ENCODE data around the gene PCDHA5. TPM values are rescaled to one million over a fixed set of nuclear protein-coding genes. Genes with fewer than 3 reads are reported as not detected.

Gene PCDHA5
- total RNA-seq, 1 experiment from 2014 or later, result 0.75 TPM

Other genes with a start within 250 kb of the PCDHA5 start
- 3.2 to 5.6 TPM (median 3.9 TPM) in 5 replicates for gene CD14, start 188.4 kb upstream of the PCDHA5 start, total RNA-seq (2022; extraction: Qiagen RNA extraction; ENCODE audit: low read depth)
- gene TMCO6, start 182.2 kb upstream of the PCDHA5 start, total RNA-seq (2022; extraction: Qiagen RNA extraction; ENCODE audit: low read depth), result 9.6 to 15.4 TPM (median 14.1 TPM) in 5 replicates
- gene NDUFA2, start 174.0 kb upstream of the PCDHA5 start, total RNA-seq (2022; extraction: Qiagen RNA extraction; ENCODE audit: low read depth), result 112 to 142 TPM (median 122 TPM) in 5 replicates
- 88.3 to 127 TPM (median 99.7 TPM) in 5 replicates for gene IK, start 173.8 kb upstream of the PCDHA5 start, total RNA-seq (2022; extraction: Qiagen RNA extraction; ENCODE audit: low read depth)
- gene WDR55, start 156.7 kb upstream of the PCDHA5 start, total RNA-seq (2022; extraction: Qiagen RNA extraction; ENCODE audit: low read depth), result 28.6 to 30.9 TPM (median 29.2 TPM) in 5 replicates
- 0.48 to 0.94 TPM (median 0.73 TPM) in 5 replicates for gene DND1, start 148.0 kb upstream of the PCDHA5 start, total RNA-seq (2022; extraction: Qiagen RNA extraction; ENCODE audit: low read depth)
- 78.1 to 83.6 TPM (median 79.0 TPM) in 5 replicates for gene HARS1, start 130.2 kb upstream of the PCDHA5 start, total RNA-seq (2022; extraction: Qiagen RNA extraction; ENCODE audit: low read depth)
- gene HARS2, start 130.2 kb upstream of the PCDHA5 start, total RNA-seq (2022; extraction: Qiagen RNA extraction; ENCODE audit: low read depth), result 35.4 to 42.8 TPM (median 37.5 TPM) in 5 replicates
- 83.4 to 128 TPM (median 104 TPM) in 5 replicates for gene ZMAT2, start 121.2 kb upstream of the PCDHA5 start, total RNA-seq (2022; extraction: Qiagen RNA extraction; ENCODE audit: low read depth)
- gene PCDHA1, start 35.5 kb upstream of the PCDHA5 start, total RNA-seq (2022; extraction: Qiagen RNA extraction; ENCODE audit: low read depth), result 0.15 to 0.34 TPM (median 0.21 TPM) in 4 of 5 replicates, not detected in the other
- gene PCDHA2, start 26.8 kb upstream of the PCDHA5 start, total RNA-seq (2022; extraction: Qiagen RNA extraction; ENCODE audit: low read depth), result 0.03 to 0.06 TPM in 2 of 5 replicates, not detected in the others
- gene PCDHA3, start 20.6 kb upstream of the PCDHA5 start, total RNA-seq (2022; extraction: Qiagen RNA extraction; ENCODE audit: low read depth), result 0.35 to 1.2 TPM (median 0.85 TPM) in 5 replicates
- 1.3 to 1.7 TPM (median 1.5 TPM) in 5 replicates for gene PCDHA4, start 14.5 kb upstream of the PCDHA5 start, total RNA-seq (2022; extraction: Qiagen RNA extraction; ENCODE audit: low read depth)
- 0.05 to 0.06 TPM (median 0.05 TPM) in 3 of 5 replicates, not detected in the others for gene PCDHA6, start 6.3 kb downstream of the PCDHA5 start, total RNA-seq (2022; extraction: Qiagen RNA extraction; ENCODE audit: low read depth)
- gene PCDHA7, start 12.7 kb downstream of the PCDHA5 start, total RNA-seq (2022; extraction: Qiagen RNA extraction; ENCODE audit: low read depth), result 0.05 to 0.15 TPM (median 0.11 TPM) in 4 of 5 replicates, not detected in the other
- gene PCDHA8, start 19.6 kb downstream of the PCDHA5 start, total RNA-seq (2022; extraction: Qiagen RNA extraction; ENCODE audit: low read depth), result 0.06 to 0.12 TPM (median 0.09 TPM) in 3 of 5 replicates, not detected in the others
- 0.04 TPM in 1 of 5 replicates, not detected in the others for gene PCDHA9, start 26.8 kb downstream of the PCDHA5 start, total RNA-seq (2022; extraction: Qiagen RNA extraction; ENCODE audit: low read depth)
- gene PCDHA10, start 34.3 kb downstream of the PCDHA5 start, total RNA-seq (2022; extraction: Qiagen RNA extraction; ENCODE audit: low read depth), result 0.01 to 0.05 TPM in 2 of 5 replicates, not detected in the others
- 0.08 to 0.11 TPM (median 0.10 TPM) in 4 of 5 replicates, not detected in the other for gene PCDHA11, start 47.3 kb downstream of the PCDHA5 start, total RNA-seq (2022; extraction: Qiagen RNA extraction; ENCODE audit: low read depth)
- 1.9 to 3.0 TPM (median 2.7 TPM) in 5 replicates for gene PCDHA12, start 53.7 kb downstream of the PCDHA5 start, total RNA-seq (2022; extraction: Qiagen RNA extraction; ENCODE audit: low read depth)
- gene PCDHA13, start 60.5 kb downstream of the PCDHA5 start, total RNA-seq (2022; extraction: Qiagen RNA extraction; ENCODE audit: low read depth), result 0.06 to 0.09 TPM in 2 of 5 replicates, not detected in the others
- 1.1 to 1.9 TPM (median 1.3 TPM) in 5 replicates for gene PCDHAC1, start 104.7 kb downstream of the PCDHA5 start, total RNA-seq (2022; extraction: Qiagen RNA extraction; ENCODE audit: low read depth)
- gene PCDHAC2, start 144.9 kb downstream of the PCDHA5 start, total RNA-seq (2022; extraction: Qiagen RNA extraction; ENCODE audit: low read depth), result 2.4 to 6.1 TPM (median 2.8 TPM) in 5 replicates
- not detected in 5 replicates for gene PCDHB1, start 229.8 kb downstream of the PCDHA5 start, total RNA-seq (2022; extraction: Qiagen RNA extraction; ENCODE audit: low read depth)